SK-N-SH treated with all-trans-retinoic acid at 6 μM for 48 hours (cell line): ENCODE measurements around the gene TBC1D12.

Source experiments
- ATAC-seq: fragments of 200-7000 bp; cut with Tn5 transposase; 3 replicates; pipeline ENCODE4 v1.9.1; 2020; ENCODE audit warnings: mild to moderate bottlenecking, moderate library complexity
- ARNTL ChIP-seq: fragments of 450-650 bp; formaldehyde crosslinking; IDR thresholded peaks from 2 replicates; pipeline ENCODE4 v1.5.0; 2020; ENCODE audit warnings: low read depth, mild to moderate bottlenecking, moderate library complexity, borderline replicate concordance
- BACH2 ChIP-seq: fragments of 250-450 bp; sonication (Bioruptor Pico); IDR thresholded peaks from 2 replicates; pipeline ENCODE4 v1.9.0; 2021; ENCODE audit warnings: mild to moderate bottlenecking, borderline replicate concordance
- CSDC2 ChIP-seq: fragments of 250-450 bp; sonication (Bioruptor Pico); IDR thresholded peaks from 2 replicates; pipeline ENCODE4 v1.5.0; 2020; ENCODE audit warnings: mild to moderate bottlenecking, moderate library complexity
- ESRRG ChIP-seq: fragments of 250-450 bp; sonication (Bioruptor Pico); IDR thresholded peaks from 2 replicates; pipeline ENCODE4 v1.6.1; 2021; ENCODE audit warnings: mild to moderate bottlenecking
- GLIS3 ChIP-seq: fragments of 250-450 bp; sonication (Bioruptor Pico); IDR thresholded peaks from 2 replicates; pipeline ENCODE4 v1.5.0; 2020; ENCODE audit warnings: mild to moderate bottlenecking, moderate library complexity
- ISL1 ChIP-seq: fragments of 250-450 bp; sonication (Bioruptor Pico); IDR thresholded peaks from 2 replicates; pipeline ENCODE4 v2.1.2; 2022; ENCODE audit warnings: mild to moderate bottlenecking, moderate library complexity
- OSR1 ChIP-seq: fragments of 250-450 bp; sonication (Bioruptor Pico); IDR thresholded peaks from 2 replicates; pipeline ENCODE4 v1.8.0; 2022; ENCODE audit warnings: moderate library complexity, mild to moderate bottlenecking, inconsistent platforms
- PATZ1 ChIP-seq: fragments of 250-450 bp; sonication (Bioruptor Pico); IDR thresholded peaks from 2 replicates; pipeline ENCODE4 v1.8.0; 2020; ENCODE audit warnings: mild to moderate bottlenecking, moderate library complexity, borderline replicate concordance
- PPARA ChIP-seq: fragments of 250-450 bp; sonication (Bioruptor Pico); IDR thresholded peaks from 2 replicates; pipeline ENCODE4 v1.5.0; 2020; ENCODE audit warnings: mild to moderate bottlenecking, borderline replicate concordance
- RARB ChIP-seq: fragments of 250-450 bp; sonication (Bioruptor Pico); IDR thresholded peaks from 2 replicates; pipeline ENCODE4 v1.8.0; 2021; ENCODE audit warnings: mild to moderate bottlenecking, moderate library complexity
- SNAI2 ChIP-seq: fragments of 250-450 bp; sonication (Bioruptor Pico); IDR thresholded peaks from 2 replicates; pipeline ENCODE4 v1.5.0; 2020; ENCODE audit warnings: mild to moderate bottlenecking, moderate library complexity
- TCF4 ChIP-seq: fragments of 250-450 bp; sonication (Bioruptor Pico); IDR thresholded peaks from 2 replicates; pipeline ENCODE4 v1.8.0; 2021; ENCODE audit warnings: mild to moderate bottlenecking, moderate library complexity, borderline replicate concordance
- TOX ChIP-seq: fragments of 250-450 bp; sonication (Bioruptor Pico); IDR thresholded peaks from 2 replicates; pipeline ENCODE4 v1.8.0; 2021; ENCODE audit warnings: mild to moderate bottlenecking, moderate library complexity, borderline replicate concordance
- ZC3H10 ChIP-seq: fragments of 250-450 bp; sonication (Bioruptor Pico); IDR thresholded peaks from 2 replicates; pipeline ENCODE4 v1.5.1; 2021; ENCODE audit warnings: mild to moderate bottlenecking, moderate library complexity
- ZFP3 ChIP-seq: fragments of 250-450 bp; sonication (Bioruptor Pico); IDR thresholded peaks from 2 replicates; pipeline ENCODE4 v1.5.0; 2020; ENCODE audit warnings: mild to moderate bottlenecking, moderate library complexity
- ZFP30 ChIP-seq: fragments of 450-650 bp; formaldehyde crosslinking; IDR thresholded peaks from 2 replicates; pipeline ENCODE4 v1.5.0; 2022; ENCODE audit warnings: mild to moderate bottlenecking, moderate library complexity
- ZNF565 ChIP-seq: fragments of 450-650 bp; formaldehyde crosslinking; conservative IDR thresholded peaks from 2 replicates; pipeline ENCODE4 v1.5.0; 2020; ENCODE audit warnings: low read depth, mild to moderate bottlenecking, moderate library complexity
- ZNF70 ChIP-seq: fragments of 450-650 bp; formaldehyde crosslinking; IDR thresholded peaks from 2 replicates; pipeline ENCODE4 v1.5.0; 2020; ENCODE audit warnings: mild to moderate bottlenecking, moderate library complexity
- ZNF8 ChIP-seq: fragments of 450-650 bp; formaldehyde crosslinking; IDR thresholded peaks from 2 replicates; pipeline ENCODE4 v1.5.0; 2020; ENCODE audit warnings: mild to moderate bottlenecking, moderate library complexity
- TF ChIP-seq, protein P1 (sequence below): fragments of 250-450 bp; sonication (Bioruptor Pico); IDR thresholded peaks from 2 replicates; pipeline ENCODE4 v1.5.1; 2020; ENCODE audit warnings: low read depth, mild to moderate bottlenecking, moderate library complexity
- TF ChIP-seq, protein P2 (sequence below): fragments of 250-450 bp; sonication (Bioruptor Pico); IDR thresholded peaks from 2 replicates; pipeline ENCODE4 v1.5.0; 2020; ENCODE audit warnings: mild to moderate bottlenecking, moderate library complexity
- TF ChIP-seq, protein P3 (sequence below): fragments of 250-450 bp; sonication (Bioruptor Pico); IDR thresholded peaks from 2 replicates; pipeline ENCODE4 v1.8.0; 2021; ENCODE audit warnings: low read depth, mild to moderate bottlenecking, moderate library complexity, borderline replicate concordance

Gene TBC1D12

DNA sequence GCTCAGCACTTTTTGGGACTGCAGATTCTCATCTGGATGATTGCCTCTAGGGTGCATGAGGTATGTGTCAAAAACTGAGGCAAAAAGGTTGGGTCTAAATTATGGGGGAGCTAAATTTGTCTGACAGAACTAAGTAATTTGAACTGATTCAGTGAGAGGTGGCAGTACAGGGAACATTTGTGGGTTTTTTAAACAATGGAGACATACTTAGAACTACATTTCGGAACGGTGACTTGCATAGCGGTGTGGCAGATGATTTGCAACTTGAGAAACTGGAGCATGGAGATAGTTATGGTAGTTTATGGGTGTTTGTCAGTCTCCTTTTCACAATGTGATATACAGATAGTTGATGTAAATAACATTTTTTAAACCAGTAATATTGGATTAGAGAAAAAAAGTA lies 14.6 kb downstream of the TBC1D12 start:
- TF ChIP-seq ISL1 (CRISPR knock-in tag) (no peak), OSR1 (CRISPR knock-in tag) (no peak), ESRRG (CRISPR knock-in tag) (no peak), ZNF8 (CRISPR knock-in tag) (no peak), TCF4 (CRISPR knock-in tag) (no peak), TOX (CRISPR knock-in tag) (no peak), GLIS3 (CRISPR knock-in tag) (no peak), BACH2 (CRISPR knock-in tag) (no peak), ZNF70 (CRISPR knock-in tag) (no peak), ZC3H10 (CRISPR knock-in tag) (no peak), CSDC2 (no peak)
- TF ChIP-seq, protein P1, sequence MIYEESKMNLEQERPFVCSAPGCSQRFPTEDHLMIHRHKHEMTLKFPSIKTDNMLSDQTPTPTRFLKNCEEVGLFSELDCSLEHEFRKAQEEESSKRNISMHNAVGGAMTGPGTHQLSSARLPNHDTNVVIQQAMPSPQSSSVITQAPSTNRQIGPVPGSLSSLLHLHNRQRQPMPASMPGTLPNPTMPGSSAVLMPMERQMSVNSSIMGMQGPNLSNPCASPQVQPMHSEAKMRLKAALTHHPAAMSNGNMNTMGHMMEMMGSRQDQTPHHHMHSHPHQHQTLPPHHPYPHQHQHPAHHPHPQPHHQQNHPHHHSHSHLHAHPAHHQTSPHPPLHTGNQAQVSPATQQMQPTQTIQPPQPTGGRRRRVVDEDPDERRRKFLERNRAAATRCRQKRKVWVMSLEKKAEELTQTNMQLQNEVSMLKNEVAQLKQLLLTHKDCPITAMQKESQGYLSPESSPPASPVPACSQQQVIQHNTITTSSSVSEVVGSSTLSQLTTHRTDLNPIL (CRISPR knock-in tag): no peak
- TF ChIP-seq, protein P2, sequence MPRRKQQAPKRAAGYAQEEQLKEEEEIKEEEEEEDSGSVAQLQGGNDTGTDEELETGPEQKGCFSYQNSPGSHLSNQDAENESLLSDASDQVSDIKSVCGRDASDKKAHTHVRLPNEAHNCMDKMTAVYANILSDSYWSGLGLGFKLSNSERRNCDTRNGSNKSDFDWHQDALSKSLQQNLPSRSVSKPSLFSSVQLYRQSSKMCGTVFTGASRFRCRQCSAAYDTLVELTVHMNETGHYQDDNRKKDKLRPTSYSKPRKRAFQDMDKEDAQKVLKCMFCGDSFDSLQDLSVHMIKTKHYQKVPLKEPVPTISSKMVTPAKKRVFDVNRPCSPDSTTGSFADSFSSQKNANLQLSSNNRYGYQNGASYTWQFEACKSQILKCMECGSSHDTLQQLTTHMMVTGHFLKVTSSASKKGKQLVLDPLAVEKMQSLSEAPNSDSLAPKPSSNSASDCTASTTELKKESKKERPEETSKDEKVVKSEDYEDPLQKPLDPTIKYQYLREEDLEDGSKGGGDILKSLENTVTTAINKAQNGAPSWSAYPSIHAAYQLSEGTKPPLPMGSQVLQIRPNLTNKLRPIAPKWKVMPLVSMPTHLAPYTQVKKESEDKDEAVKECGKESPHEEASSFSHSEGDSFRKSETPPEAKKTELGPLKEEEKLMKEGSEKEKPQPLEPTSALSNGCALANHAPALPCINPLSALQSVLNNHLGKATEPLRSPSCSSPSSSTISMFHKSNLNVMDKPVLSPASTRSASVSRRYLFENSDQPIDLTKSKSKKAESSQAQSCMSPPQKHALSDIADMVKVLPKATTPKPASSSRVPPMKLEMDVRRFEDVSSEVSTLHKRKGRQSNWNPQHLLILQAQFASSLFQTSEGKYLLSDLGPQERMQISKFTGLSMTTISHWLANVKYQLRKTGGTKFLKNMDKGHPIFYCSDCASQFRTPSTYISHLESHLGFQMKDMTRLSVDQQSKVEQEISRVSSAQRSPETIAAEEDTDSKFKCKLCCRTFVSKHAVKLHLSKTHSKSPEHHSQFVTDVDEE (CRISPR knock-in tag): no peak
- TF ChIP-seq, protein P3, sequence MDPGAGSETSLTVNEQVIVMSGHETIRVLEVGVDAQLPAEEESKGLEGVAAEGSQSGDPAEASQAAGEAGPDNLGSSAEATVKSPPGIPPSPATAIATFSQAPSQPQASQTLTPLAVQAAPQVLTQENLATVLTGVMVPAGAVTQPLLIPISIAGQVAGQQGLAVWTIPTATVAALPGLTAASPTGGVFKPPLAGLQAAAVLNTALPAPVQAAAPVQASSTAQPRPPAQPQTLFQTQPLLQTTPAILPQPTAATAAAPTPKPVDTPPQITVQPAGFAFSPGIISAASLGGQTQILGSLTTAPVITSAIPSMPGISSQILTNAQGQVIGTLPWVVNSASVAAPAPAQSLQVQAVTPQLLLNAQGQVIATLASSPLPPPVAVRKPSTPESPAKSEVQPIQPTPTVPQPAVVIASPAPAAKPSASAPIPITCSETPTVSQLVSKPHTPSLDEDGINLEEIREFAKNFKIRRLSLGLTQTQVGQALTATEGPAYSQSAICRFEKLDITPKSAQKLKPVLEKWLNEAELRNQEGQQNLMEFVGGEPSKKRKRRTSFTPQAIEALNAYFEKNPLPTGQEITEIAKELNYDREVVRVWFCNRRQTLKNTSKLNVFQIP: no peak
- ATAC-seq: no peak

GRCh38 chr10:94417321-94417720 lies 15.0 kb downstream of the TBC1D12 start:
- ATAC-seq: no peak

More at GRCh38 chr10:94417321-94417720, 15.0 kb downstream of the TBC1D12 start:
- TF ChIP-seq OSR1 (CRISPR knock-in tag) (no peak), ZNF8 (CRISPR knock-in tag) (no peak), ISL1 (CRISPR knock-in tag) (no peak), PPARA (CRISPR knock-in tag) (no peak), GLIS3 (CRISPR knock-in tag) (no peak), ARNTL (CRISPR knock-in tag) (no peak), ZNF565 (CRISPR knock-in tag) (no peak), SNAI2 (CRISPR knock-in tag) (no peak), ZFP30 (CRISPR knock-in tag) (no peak), ZFP3 (CRISPR knock-in tag) (no peak), PATZ1 (CRISPR knock-in tag) (no peak), TCF4 (CRISPR knock-in tag) (no peak), RARB (CRISPR knock-in tag) (no peak), CSDC2 (no peak), TOX (CRISPR knock-in tag) (no peak)
- TF ChIP-seq, protein P2 (CRISPR knock-in tag): no peak
- TF ChIP-seq, all 23 proteins: peak for 0
